ENCODE data around the gene TMC6. TPM values are rescaled to one million over a fixed set of nuclear protein-coding genes. Genes with fewer than 3 reads are reported as not detected.
"Not testable (repeated sequence)": the region's sequence is repeated elsewhere in the genome, so short reads cannot be mapped to it uniquely, and the experiment has no call there.

TMC6 gene
- total and polyA plus RNA-seq, 2 of the 13 experiments (the other 11 are each of a cell fraction or from before 2014, with no cell fraction given) = 48.4 to 99.1 TPM

DNA sequence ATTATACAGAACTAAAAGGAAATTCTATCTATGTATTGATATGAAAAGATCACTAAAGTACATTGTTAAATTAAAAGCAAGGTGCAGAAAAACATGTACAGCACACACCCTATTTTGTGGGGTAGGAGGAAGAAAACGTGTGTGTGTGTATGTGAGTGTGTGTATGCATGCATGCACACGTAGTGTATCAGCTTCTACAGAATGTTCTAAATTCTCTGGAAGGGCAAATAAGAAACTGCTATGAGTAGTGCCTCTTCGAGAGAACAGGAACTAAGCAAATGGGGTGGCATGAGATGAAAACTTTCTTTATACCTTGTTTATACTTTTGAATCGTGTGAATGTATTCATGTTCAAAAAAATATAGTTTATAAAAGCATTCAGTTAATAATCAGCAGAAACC lies 58.9 kb downstream of the TMC6 start (continued):
- TF ChIP-seq, protein P1, sequence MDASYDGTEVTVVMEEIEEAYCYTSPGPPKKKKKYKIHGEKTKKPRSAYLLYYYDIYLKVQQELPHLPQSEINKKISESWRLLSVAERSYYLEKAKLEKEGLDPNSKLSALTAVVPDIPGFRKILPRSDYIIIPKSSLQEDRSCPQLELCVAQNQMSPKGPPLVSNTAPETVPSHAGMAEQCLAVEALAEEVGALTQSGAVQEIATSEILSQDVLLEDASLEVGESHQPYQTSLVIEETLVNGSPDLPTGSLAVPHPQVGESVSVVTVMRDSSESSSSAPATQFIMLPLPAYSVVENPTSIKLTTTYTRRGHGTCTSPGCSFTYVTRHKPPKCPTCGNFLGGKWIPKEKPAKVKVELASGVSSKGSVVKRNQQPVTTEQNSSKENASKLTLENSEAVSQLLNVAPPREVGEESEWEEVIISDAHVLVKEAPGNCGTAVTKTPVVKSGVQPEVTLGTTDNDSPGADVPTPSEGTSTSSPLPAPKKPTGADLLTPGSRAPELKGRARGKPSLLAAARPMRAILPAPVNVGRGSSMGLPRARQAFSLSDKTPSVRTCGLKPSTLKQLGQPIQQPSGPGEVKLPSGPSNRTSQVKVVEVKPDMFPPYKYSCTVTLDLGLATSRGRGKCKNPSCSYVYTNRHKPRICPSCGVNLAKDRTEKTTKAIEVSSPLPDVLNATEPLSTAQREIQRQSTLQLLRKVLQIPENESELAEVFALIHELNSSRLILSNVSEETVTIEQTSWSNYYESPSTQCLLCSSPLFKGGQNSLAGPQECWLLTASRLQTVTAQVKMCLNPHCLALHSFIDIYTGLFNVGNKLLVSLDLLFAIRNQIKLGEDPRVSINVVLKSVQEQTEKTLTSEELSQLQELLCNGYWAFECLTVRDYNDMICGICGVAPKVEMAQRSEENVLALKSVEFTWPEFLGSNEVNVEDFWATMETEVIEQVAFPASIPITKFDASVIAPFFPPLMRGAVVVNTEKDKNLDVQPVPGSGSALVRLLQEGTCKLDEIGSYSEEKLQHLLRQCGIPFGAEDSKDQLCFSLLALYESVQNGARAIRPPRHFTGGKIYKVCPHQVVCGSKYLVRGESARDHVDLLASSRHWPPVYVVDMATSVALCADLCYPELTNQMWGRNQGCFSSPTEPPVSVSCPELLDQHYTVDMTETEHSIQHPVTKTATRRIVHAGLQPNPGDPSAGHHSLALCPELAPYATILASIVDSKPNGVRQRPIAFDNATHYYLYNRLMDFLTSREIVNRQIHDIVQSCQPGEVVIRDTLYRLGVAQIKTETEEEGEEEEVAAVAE (CRISPR knock-in tag; IDR thresholded peaks at IDR 0.05; ENCODE audit: borderline replicate concordance) = no peak

DNA sequence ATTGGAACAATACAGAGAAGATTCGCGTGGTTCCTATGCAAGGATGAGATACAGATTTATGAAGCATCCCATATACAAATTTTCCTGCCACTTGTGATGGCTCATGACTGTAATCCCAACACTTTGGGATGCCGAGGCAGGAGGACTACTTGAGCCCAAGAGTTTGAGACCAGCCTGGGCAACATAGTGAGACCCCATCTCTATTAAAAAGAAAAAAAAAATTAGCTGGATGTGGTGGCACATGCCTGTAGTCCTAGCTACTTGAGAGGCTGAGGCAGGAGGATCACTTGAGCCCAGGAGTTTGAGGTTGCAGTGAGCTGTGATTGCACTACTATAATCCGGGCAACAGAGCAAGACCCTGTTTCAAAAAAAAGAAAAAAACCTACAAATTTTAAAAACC lies 61.6 kb downstream of the TMC6 start:
- H3K27ac ChIP-seq (ENCODE audit: extremely low read length, insufficient read depth, low read length); FAIRE-seq; intact Hi-C loops (cut with micrococcal nuclease; ENCODE audit: unreplicated experiment); CTCF ChIA-PET (ENCODE audit: low intra/inter-chr PET ratio, low total read pairs); in situ Hi-C loops (cut with HindIII; ENCODE audit: extremely low pct_ligation_motif_present, low pct_unique_long_range_greater_than_20kb); BruUV-seq (replicated peaks); H3K27me3 ChIP-seq (ENCODE audit: control insufficient read depth in 1 of 2, insufficient read depth in 2 of 2, low read length in 2 of 2); POLR2A ChIA-PET; H3K4me1 ChIP-seq (ENCODE audit: insufficient read depth, low read length); H3K9ac ChIP-seq (ENCODE audit: insufficient read depth, low read depth, low read length); H2AFZ ChIP-seq (ENCODE audit: low read length); H3K9me3 ChIP-seq (ENCODE audit: low read length); H3K79me2 ChIP-seq (ENCODE audit: insufficient read depth, low read length); DNase-seq (ENCODE audit: low spot score); H3K4me2 ChIP-seq (ENCODE audit: low read depth, low read length); ATAC-seq; H4K20me1 ChIP-seq (ENCODE audit: insufficient read depth, low read length); H3K4me3 ChIP-seq (replicated peaks in 1 of 3; ENCODE audit: insufficient read depth in 1 of 3, low read depth in 2 of 3, low read length in 3 of 3): not testable (repeated sequence)
- WGBS (ENCODE audit: low lambda C conversion rate) = 96% methylated on average over 4 of the region's 4 CpGs
- H3K36me3 ChIP-seq (replicated peaks in 1 of 2; ENCODE audit: control insufficient read depth in 1 of 2, insufficient read depth in 2 of 2, low read length in 2 of 2) = peaks cover 9 to 36% of the 10 kb centered on the region in 2 experiments

DNA sequence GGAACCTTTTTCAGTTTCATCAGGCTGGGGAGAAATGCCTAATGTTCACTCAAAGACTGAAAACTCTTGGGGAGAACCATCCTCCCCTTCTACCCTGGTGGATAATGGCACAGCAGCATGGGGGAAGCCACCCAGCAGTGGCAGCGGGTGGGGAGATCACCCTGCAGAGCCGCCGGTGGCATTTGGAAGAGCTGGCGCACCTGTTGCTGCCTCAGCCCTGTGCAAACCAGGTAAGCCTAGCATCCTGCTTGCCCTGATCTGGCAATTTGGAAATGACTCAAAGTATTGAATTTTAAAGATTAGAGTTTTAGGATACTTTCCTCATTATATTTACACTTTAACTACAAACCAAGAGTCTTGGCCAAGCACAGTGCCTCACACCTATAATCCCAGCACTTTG lies 63.8 kb downstream of the TMC6 start:
- intact Hi-C loops (cut with micrococcal nuclease; ENCODE audit: unreplicated experiment) (no loop called here), in situ Hi-C loops (cut with HindIII; ENCODE audit: extremely low pct_ligation_motif_present, low pct_unique_long_range_greater_than_20kb) (no loop called here)
- Histone ChIP-seq H3K27me3 (ENCODE audit: control insufficient read depth in 1 of 2, insufficient read depth in 2 of 2, low read length in 2 of 2) (no peaks in the 10 kb centered on the region), H3K9ac (ENCODE audit: insufficient read depth, low read depth, low read length) (no peak overlapping the region), H3K79me2 (ENCODE audit: insufficient read depth, low read length) (no peaks in the 10 kb centered on the region), H3K36me3 (replicated peaks in 1 of 2; ENCODE audit: control insufficient read depth in 1 of 2, insufficient read depth in 2 of 2, low read length in 2 of 2) (peaks cover 8 to 17% of the 10 kb centered on the region in 2 experiments), H3K4me3 (replicated peaks in 1 of 3; ENCODE audit: insufficient read depth in 1 of 3, low read depth in 2 of 3, low read length in 3 of 3) (no peak overlapping the region), H3K4me2 (ENCODE audit: low read depth, low read length) (no peak overlapping the region), H2AFZ (ENCODE audit: low read length) (no peak overlapping the region), H3K27ac (ENCODE audit: extremely low read length, insufficient read depth, low read length) (no peak overlapping the region), H4K20me1 (ENCODE audit: insufficient read depth, low read length) (no peaks in the 10 kb centered on the region), H3K4me1 (ENCODE audit: insufficient read depth, low read length) (no peaks in the 10 kb centered on the region), H3K9me3 (ENCODE audit: low read length) (no peaks in the 10 kb centered on the region)
- CTCF ChIA-PET (ENCODE audit: low intra/inter-chr PET ratio, low total read pairs) = no interaction called here
- ATAC-seq (no peak), FAIRE-seq (no peak), DNase-seq (ENCODE audit: low spot score) (no peak)
- POLR2A ChIA-PET = no interaction called here
- BruUV-seq (replicated peaks) = no TSS peak
- WGBS (ENCODE audit: low lambda C conversion rate) = 92% methylated on average over 4 of the region's 4 CpGs
- TF ChIP-seq ZSCAN9 (CRISPR knock-in tag; IDR thresholded peaks at IDR 0.05; ENCODE audit: borderline replicate concordance) (no peak), ZNF160 (CRISPR knock-in tag; IDR thresholded peaks at IDR 0.05) (no peak), ZNF569 (CRISPR knock-in tag; IDR thresholded peaks at IDR 0.05; ENCODE audit: borderline replicate concordance) (no peak), NCOR1 (IDR thresholded peaks at IDR 0.05; ENCODE audit: borderline replicate concordance, low read length) (no peak), ZNF256 (CRISPR knock-in tag; conservative IDR thresholded peaks at IDR 0.05) (no peak), ZNF276 (CRISPR knock-in tag; IDR thresholded peaks at IDR 0.05; ENCODE audit: low read depth) (no peak), ZBTB21 (CRISPR knock-in tag; IDR thresholded peaks at IDR 0.05) (no peak), FOXP1 (IDR thresholded peaks at IDR 0.05) (no peak), FOXP1 (CRISPR knock-in tag; IDR thresholded peaks at IDR 0.05) (no peak)

Data from HepG2 (cell line).